ENCODE measurements around the gene SH2D3C. TPM values are rescaled to one million over a fixed set of nuclear protein-coding genes. Genes with fewer than 3 reads are reported as not detected.

Gene SH2D3C
- total RNA-seq, 1 experiment from 2014 or later, result 0.79 TPM

- Histone ChIP-seq H2AFZ (no peak overlapping the region), H3K4me2 (no peak overlapping the region), H3K4me1 (replicated peaks; ENCODE audit: insufficient read depth) (no peaks in the 10 kb centered on the region), H3K4me3 (no peak overlapping the region), H3K9me2 (ENCODE audit: insufficient read depth) (no peaks in the 10 kb centered on the region), H3K79me2 (ENCODE audit: low read depth) (no peaks in the 10 kb centered on the region), H3K27me3 (ENCODE audit: insufficient read depth, low read depth) (peaks cover 50% of the 10 kb centered on the region), H3K9me3 (ENCODE audit: insufficient read depth, low read depth) (no peaks in the 10 kb centered on the region), H4K20me1 (ENCODE audit: insufficient read depth) (no peaks in the 10 kb centered on the region), H3F3A (ENCODE audit: insufficient read depth, low read depth) (no peaks in the 10 kb centered on the region; the same call in 1 of the 2 replicates), H3K27ac (no peak overlapping the region), H3K36me3 (ENCODE audit: low read depth) (no peaks in the 10 kb centered on the region)
- CTCF ChIA-PET, result interaction anchor here (0.6 to 1.0 kb wide), 2 partner anchors 10 to 121 kb away, joined by 3 to 8 read pairs; no protein-coding TSS in a partner anchor
- POLR2A ChIA-PET (ENCODE audit: unreplicated experiment), result no interaction called here
- no TSS peak for BruUV-seq (replicated peaks)
- no peak for DNase-seq
- TF ChIP-seq, protein P1, sequence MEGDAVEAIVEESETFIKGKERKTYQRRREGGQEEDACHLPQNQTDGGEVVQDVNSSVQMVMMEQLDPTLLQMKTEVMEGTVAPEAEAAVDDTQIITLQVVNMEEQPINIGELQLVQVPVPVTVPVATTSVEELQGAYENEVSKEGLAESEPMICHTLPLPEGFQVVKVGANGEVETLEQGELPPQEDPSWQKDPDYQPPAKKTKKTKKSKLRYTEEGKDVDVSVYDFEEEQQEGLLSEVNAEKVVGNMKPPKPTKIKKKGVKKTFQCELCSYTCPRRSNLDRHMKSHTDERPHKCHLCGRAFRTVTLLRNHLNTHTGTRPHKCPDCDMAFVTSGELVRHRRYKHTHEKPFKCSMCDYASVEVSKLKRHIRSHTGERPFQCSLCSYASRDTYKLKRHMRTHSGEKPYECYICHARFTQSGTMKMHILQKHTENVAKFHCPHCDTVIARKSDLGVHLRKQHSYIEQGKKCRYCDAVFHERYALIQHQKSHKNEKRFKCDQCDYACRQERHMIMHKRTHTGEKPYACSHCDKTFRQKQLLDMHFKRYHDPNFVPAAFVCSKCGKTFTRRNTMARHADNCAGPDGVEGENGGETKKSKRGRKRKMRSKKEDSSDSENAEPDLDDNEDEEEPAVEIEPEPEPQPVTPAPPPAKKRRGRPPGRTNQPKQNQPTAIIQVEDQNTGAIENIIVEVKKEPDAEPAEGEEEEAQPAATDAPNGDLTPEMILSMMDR (conservative IDR thresholded peaks at IDR 0.05), result no peak
- no peak for TF ChIP-seq EZH2 (IDR thresholded peaks at IDR 0.05; ENCODE audit: low read depth)
- intact Hi-C loops (cut with micrococcal nuclease; ENCODE audit: unreplicated experiment), result no loop called here
Observed at GRCh38 chr9:127755061-127756060, 23.1 kb downstream of the SH2D3C start.

- Histone ChIP-seq H3K9me2 (ENCODE audit: insufficient read depth) (no peaks in the 10 kb centered on the region), H4K20me1 (ENCODE audit: insufficient read depth) (no peaks in the 10 kb centered on the region), H3K4me3 (no peak overlapping the region), H3K27ac (no peak overlapping the region), H3K36me3 (ENCODE audit: low read depth) (no peaks in the 10 kb centered on the region), H3K27me3 (ENCODE audit: insufficient read depth, low read depth) (peaks cover 49% of the 10 kb centered on the region), H3K79me2 (ENCODE audit: low read depth) (no peaks in the 10 kb centered on the region), H3K4me1 (replicated peaks; ENCODE audit: insufficient read depth) (no peaks in the 10 kb centered on the region), H2AFZ (no peak overlapping the region), H3K4me2 (no peak overlapping the region), H3K9me3 (ENCODE audit: insufficient read depth, low read depth) (no peaks in the 10 kb centered on the region), H3F3A (ENCODE audit: insufficient read depth, low read depth) (no peaks in the 10 kb centered on the region; the same call in 1 of the 2 replicates)
- DNase-seq, result no peak
- no TSS peak for BruUV-seq (replicated peaks)
- ChIA-PET POLR2A (ENCODE audit: unreplicated experiment) (no interaction called here), CTCF (no interaction called here)
- intact Hi-C loops (cut with micrococcal nuclease; ENCODE audit: unreplicated experiment), result no loop called here
- TF ChIP-seq, protein P1 (conservative IDR thresholded peaks at IDR 0.05), result no peak
- TF ChIP-seq EZH2 (IDR thresholded peaks at IDR 0.05; ENCODE audit: low read depth), result no peak
Observed at GRCh38 chr9:127754099-127755060, 24.1 kb downstream of the SH2D3C start.

GRCh38 chr9:127753622-127754021 is 24.8 kb downstream of the SH2D3C start:
- H3K27me3 ChIP-seq (ENCODE audit: insufficient read depth, low read depth), result peaks cover 56% of the 10 kb centered on the region
- no peak overlapping the region for H3K27ac ChIP-seq
- H3K36me3 ChIP-seq (ENCODE audit: low read depth), result no peaks in the 10 kb centered on the region
- no peaks in the 10 kb centered on the region for H4K20me1 ChIP-seq (ENCODE audit: insufficient read depth)
- DNase-seq, result no peak
- H3K9me3 ChIP-seq (ENCODE audit: insufficient read depth, low read depth), result no peaks in the 10 kb centered on the region
- H3K4me2 ChIP-seq, result no peak overlapping the region
- H3K4me3 ChIP-seq, result no peak overlapping the region
- CTCF ChIA-PET, result no interaction called here
- BruUV-seq (replicated peaks), result no TSS peak
- H3K79me2 ChIP-seq (ENCODE audit: low read depth), result no peaks in the 10 kb centered on the region
- no peaks in the 10 kb centered on the region for H3K9me2 ChIP-seq (ENCODE audit: insufficient read depth)
- H3K4me1 ChIP-seq (replicated peaks; ENCODE audit: insufficient read depth), result no peaks in the 10 kb centered on the region
- intact Hi-C loops (cut with micrococcal nuclease; ENCODE audit: unreplicated experiment), result no loop called here
- no peaks in the 10 kb centered on the region; the same call in 1 of the 2 replicates for H3F3A ChIP-seq (ENCODE audit: insufficient read depth, low read depth)
- POLR2A ChIA-PET (ENCODE audit: unreplicated experiment), result no interaction called here
- no peak for TF ChIP-seq EZH2 (IDR thresholded peaks at IDR 0.05; ENCODE audit: low read depth)
- TF ChIP-seq, protein P1 (conservative IDR thresholded peaks at IDR 0.05), result no peak
- H2AFZ ChIP-seq, result no peak overlapping the region
